GM21390 (cell line): ENCODE results near the gene CLEC11A.

Experiments
- ATAC-seq: cut with Tn5 transposase; IDR thresholded peaks from one replicate; pipeline ENCODE4 v1.9.1; 2021; ENCODE audit not compliant: unreplicated experiment

CLEC11A gene

DNA sequence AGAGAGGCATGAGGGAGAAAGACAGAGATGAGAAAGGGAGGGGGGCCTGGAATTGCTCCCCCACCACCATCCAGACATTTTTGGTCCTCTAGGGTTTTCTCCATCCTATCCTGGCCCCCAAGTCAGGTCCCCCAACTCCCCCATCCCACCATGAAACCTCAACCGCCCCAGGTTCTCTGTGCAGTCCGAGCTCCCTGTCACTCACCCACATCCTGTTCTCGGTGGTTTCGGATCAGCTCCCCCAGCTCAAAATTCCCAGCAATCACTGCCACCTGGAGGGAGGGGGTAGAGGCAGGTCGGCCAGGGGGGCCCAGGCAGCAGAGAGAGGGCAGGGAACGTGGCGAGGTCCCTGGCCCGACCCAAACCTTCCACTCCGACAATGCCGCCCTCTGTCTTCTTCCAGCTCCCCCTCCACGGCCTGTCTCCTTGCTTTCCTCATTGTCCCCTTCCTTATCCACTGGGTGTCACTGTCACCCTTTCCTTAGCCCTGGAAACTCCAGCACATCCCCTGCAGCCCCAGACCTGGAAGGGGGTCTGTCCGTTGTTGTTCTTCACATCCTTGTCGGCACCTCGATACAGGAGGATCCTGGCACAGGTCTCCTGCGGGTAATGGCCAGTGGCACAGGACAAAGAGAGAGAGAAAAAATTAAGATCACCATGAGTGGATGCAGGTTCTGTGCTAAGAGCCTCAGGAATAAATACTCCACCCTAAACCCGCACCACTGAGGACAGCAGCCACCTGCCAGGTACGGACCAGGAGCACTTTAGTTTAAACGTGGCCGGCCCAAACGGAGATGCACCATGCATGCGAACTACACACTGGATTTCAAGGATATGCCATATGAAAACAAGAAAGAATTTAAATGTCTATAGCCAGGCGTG lies 19.0 kb upstream of the CLEC11A start:
- no peak for ATAC-seq

DNA sequence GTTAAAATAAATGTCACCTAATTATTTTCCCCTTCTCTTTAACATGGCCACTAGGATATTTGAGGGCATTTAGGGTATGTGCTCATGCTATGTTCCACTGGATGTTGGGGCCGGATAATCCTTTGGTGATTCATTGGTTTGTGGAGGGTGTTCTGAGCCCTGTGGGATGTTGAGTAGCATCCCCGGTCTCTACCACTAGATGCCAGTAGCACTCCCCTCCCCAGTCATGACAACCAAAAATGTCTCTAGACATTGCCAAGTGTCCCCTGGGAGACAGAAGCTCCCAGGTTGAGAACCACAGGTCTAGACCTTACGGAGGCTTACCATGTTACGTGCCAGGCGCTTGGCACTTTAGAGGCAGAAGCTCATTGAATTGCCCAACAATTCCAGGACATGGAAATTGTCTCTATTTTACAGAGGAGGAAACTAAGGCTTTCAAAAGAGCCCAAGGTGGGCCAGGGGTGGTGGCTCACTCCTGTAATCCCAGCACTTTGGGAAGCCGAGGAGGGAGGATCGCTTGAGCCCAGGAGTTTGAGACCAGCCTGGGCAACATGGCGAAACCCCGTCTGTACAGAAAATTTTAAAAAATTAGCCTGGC lies 17.6 kb upstream of the CLEC11A start:
- no peak for ATAC-seq

DNA sequence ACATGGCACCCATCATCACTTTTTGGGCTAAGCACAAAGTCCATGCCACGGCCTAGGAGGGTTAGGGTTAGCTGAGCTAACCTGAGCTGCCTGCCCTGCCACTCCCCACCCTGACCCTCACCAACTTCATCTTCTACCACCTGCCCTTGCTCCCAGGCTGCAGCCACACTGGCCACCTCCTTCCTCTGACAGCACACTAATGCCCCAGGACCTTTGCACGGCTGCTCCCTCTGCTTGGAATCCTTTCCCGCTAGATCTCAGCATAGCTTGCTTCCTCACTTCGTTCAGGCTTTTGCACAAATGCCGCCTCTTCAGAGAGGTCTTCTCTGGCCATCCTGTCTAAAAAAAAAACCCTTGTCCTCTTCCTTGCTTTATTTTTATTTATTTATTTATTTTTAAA lies 16.8 kb upstream of the CLEC11A start:
- no peak for ATAC-seq

DNA sequence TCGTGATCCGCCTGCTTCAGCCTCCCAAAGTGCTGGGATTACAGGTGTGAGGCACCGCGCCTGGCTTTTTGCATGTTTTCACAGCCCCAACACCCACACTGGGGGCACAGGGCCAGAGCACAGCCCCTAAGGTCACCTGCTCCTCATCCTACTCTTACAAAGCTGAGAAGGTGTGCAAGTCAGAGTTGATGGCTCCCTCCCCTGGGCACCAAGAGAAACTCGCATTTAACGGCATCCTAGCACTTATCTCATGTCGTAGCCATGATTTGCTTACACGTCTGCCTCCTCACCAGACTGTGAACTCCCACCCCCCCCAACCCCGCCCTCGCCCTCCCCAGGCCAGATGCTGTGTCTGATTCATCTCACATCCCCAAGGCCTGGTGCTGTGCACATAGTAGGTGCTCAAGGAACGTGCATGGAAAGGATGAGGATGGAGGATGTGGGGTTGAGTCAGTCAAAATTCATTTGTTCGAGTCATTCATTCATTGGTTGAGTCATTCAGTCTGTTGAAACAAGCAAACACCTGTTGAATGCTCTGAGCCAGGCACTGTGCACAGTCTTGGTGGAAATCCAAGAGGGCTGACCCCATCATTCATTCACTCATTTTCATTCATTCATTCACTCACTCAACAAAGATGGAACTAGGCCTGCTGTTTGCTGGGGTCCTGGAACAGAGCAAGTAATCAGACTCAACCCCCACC lies 14.8 kb upstream of the CLEC11A start:
- ATAC-seq = no peak

DNA sequence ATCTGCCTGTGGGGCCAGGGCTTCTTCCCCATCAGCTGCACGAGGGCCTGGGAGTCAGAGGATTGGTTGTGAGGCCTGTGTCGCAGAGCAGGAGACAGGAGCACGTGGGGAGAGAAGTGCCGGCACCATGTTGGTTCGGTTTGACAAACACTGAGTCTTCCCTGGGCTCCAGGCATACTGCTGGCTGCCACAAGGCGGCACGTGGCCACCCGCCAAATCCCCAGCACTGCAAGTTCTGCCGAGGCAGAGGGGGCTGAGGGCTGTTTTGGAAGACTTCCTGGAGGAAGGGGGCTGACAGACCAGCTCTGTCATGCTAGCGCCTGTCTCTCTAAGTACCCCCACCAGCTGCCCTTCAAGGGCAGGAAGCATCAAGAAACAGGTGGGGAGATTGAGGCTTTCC lies 13.1 kb upstream of the CLEC11A start:
- no peak for ATAC-seq

DNA sequence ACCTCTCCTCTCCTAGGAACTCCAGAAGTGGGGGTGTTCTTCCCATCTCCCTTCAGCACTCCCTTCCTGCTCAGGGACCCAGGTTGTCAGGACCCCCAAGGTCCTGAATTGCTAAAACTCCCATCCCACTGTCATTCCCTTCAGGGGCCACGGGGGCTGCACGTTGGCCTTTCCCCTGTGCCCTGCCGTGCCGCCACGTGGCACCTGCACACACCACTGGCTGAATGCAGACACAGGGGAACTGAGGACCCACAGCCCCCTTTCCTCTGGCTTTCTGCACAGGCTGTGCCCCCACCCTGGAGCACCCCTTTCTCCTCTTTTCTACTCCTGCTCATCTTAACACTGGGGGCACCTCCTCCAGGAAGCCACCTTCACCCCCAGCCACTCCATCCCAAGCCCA lies 12.6 kb upstream of the CLEC11A start:
- ATAC-seq = no peak

DNA sequence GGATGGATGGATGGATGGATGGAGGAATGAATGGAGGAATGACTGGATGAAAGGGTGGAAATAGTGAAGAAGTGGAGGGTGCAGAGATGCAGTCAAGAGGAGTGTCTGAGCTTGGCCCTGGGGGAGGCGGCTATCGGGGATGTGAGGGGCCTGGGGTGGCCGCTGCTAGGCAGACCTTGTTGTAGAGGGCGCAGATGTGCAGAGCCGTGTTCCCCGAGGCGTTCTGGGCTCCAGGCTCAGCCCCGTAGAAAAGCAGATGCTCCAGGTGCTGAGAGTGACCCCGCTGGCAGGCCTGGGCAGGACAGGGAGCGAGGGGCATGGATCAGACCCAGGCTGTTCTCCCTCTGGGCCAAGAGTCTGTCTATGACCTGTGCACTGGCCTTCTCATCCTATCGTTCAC lies 12.0 kb upstream of the CLEC11A start:
- no peak for ATAC-seq

DNA sequence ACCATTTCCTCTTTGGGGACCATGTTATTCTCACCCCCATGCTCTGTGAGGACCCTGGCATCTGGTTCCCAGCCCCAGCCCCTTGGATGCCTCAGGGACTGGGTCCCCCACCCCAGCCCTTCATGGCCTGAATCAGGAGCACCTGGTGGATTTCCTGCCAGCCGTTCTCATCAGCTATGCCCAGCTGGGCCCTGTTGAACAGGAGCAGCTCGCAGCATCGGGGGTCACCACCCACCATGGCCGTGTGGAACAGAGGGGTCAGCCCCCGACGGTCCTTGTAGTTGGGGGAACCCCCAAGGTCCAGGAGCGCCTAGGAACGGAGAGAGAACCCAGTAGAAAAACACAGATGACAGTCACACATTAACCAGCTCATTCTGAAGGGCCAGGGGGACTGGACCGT lies 11.4 kb upstream of the CLEC11A start:
- ATAC-seq = no peak

DNA sequence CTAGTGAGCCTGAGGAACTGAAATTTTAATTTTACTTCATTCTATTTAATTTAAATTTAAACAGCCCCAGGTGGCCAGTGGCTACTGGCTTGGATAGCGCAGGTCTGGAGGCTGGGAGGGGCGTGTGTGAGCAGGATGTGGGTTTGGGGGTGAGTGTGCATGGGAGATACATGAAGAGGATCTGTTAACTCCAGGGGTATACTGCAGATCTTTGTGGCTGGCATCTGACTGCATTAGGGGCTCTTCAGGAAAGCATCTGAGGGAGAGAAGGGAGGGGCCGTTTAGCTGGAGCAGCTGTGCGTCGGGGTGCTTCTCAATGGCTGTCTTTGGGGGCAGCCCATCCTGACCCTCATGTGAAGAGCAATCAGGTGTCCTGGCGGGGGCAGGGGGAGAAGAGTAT lies 10.3 kb upstream of the CLEC11A start:
- ATAC-seq = no peak

DNA sequence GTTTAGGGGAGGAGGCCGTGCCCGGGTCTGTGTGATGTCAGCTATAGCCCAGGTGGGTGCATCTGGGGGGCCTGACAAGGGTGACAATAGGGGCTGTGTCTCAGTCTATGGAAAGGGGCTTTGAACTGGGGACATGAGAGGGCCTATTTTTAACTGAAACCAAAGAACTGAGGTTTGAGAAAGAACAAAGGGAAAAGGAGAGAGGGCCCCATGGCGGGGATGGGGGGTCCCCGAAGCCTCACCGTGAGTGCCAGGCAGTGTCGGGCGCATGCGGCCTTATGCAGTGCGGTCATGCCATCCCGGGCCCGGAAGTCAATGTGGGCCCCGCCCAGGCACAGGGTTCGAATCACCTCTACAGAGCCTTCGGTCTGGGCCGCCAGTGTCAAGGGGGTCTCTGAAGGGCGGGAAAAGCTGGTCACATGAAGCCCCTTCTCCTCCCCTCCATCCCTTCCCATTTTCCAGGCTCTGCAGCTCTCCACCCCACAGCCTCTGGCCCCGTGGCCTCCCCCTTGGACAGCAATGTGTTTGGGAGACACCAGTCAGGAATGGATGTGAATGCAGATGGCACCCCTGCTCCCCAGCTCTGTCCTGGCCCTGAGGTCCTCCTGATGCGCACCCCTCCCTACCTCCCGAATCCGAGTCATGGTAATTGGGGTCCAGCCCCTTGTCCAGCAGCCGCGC lies 9.5 kb upstream of the CLEC11A start:
- no peak for ATAC-seq

DNA sequence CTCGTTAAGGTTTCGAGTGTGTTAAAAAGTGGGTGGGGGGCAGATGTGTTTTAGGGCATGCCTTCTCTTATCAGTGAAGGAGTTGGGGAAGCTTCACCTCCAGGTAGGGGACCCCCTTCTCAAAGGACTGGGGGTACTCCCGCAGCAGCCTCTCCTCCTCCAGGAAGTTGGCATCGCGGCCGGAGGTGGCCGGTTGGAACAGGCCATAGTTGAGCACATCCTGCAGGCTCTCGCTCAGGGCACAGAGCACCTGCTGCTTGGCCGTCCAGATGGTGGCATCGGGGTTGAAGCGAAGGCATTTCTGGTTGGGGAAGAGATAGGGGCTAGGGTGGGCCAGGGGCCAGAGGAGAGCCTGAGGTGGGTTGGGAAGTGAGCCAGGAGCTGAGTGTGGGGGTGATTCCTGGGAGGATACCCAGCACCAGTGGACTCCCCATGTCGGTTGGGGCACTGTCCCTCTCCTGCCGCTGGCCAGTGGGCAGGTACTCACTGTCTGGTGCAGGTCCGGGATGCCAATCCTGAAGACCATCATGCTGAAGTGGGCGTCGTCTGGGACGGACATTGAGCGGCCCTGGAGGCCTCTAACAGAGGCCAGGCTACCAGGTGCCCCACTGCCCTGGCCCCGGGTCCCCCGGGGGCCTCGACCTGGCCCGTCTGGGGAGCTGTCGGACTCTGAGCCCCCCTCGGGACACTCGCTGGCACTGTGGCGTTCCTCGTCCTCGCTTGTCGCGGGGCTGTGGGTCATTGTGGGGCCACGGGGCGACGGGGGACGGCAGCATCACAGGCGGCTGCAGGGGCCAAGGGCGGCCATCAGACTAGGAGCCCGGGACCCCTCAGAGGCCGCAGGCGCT lies 6.8 kb upstream of the CLEC11A start:
- no peak for ATAC-seq

DNA sequence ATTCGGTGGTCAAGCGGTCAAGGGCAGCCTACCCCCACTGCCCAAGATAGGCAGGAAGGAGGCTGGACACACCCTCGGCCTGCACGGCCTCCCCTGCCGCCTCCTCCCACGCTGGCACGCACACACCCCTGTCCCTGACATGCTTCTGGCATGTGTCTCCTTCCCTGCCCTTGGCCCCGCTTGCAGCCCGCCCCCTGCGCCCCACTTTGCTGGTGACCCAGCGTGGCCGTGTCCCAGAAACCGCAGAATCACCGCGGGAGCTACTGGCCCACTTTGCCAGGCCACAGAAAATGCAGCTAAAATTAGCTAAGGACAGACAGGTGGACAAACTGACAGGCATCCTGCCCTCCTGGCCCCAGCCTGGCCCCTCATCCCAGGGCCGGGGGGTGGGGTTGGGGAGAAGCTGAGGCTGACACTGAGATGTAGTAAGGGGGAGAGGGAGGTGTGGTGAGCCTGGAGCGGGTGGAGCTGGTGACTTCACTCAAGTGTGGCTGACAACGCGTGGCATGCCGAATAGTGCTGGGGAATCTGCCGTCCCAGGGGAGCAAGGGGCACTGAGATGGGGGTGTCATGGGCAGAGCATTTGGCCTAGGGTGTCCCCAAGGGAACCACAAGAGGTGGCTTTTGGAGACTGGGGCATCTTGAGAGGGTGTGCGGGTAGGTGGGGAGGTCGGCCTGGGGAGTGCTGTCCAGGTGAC lies 6.0 kb upstream of the CLEC11A start:
- no peak for ATAC-seq

DNA sequence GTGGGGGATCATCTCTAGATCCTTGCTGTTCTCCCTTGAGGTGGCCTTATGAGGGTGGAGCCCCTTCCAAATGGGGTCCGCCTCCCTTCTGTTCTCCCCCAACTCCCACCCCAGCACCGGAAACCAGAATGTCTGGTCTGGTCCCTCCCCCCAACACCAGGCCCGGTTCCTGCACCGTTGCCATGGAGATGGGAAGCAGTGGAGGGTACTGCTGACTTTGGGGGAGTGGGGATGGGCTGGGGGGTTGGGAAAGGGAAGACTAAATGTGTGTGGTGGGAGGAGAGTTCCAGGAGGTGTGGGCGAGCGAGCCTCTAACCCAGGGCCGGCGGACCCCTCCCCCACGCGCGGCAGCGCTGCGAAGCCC lies 5.3 kb upstream of the CLEC11A start:
- no peak for ATAC-seq

DNA sequence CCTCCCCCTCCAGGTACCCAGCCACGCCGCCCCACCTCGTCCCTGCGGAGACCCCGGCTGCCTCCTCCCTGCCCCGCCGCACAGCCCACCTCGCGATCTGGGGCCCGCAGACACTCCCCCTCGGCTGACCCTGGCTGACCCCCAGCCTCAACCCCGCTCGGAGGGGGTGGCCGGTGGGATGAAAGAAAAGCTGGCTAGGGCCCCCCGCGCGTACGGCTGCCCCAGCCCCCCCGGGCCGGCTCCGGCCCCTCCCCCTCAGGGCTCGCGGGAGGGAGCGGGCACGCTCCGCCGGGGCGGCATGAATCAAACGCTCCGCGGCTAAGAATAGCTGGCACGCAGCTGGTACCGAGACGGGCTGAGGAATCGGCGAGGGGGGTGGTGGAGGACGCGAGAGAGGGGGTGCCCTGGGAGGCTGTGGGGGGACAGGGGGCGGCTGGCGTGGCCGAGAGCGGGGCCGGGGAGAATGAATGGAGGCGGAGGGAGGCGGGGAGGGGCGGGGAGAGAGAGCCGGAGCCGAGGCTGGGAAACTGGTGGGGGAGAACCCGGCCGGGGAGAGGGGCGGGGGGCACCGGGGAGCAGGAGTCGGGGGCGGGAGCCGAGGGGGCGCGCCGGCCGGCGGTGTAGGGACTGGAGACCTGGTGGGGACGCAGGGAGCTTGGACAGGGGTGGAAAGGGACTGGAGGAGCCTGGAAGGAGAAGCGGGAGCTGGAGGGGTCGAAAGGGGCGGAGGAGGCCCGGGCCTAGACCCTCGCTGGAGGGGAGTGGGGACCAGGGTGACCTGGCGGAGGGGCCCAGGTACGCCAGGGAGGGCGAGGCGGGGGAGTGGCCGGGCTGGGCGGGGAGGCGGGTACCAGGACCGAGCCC lies 4.7 kb upstream of the CLEC11A start:
- ATAC-seq = no peak

DNA sequence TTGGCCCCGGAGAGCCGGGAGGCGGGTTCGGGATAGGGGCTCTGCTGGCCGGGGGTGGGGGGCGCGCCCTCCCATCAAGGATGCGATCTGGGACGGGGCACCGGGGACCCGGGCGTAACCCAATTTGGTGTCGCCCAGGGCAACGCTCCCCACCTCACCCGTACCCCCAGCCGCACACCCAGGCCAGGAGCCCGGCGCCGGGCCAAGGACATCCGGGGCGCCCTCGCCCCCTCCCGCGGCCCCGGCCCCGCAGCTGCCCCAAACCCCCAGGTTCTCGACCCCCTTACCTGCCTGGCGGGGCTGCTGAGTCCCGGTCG lies 4.1 kb upstream of the CLEC11A start:
- no peak for ATAC-seq

DNA sequence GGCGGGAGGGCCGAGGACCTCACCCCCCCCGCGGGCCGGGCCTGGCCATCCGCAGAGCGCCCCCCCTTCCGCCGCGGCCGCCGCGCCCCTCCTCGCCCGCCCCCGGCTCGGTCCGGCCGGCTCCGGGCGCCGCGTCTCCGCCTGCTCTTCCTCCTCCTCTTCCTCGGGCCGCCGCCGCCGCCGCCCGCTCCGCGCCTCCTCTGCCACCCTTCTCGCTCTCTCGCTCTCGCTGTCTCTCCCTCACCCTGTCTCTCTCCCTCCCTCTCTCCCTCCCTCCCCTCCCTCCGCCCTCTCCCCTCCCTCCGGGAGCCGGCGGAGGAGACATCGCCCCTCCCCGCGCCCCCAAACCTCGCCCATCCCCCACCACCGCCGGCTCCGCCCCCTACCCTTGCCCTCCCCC lies 3.6 kb upstream of the CLEC11A start, which contains the start of gene SHANK1:
Gene SHANK1 (minus strand): TSS at position 237 of the 400 bp plus-strand sequence. CDS start 2,883 bp downstream, outside the sequence.
- no peak for ATAC-seq

DNA sequence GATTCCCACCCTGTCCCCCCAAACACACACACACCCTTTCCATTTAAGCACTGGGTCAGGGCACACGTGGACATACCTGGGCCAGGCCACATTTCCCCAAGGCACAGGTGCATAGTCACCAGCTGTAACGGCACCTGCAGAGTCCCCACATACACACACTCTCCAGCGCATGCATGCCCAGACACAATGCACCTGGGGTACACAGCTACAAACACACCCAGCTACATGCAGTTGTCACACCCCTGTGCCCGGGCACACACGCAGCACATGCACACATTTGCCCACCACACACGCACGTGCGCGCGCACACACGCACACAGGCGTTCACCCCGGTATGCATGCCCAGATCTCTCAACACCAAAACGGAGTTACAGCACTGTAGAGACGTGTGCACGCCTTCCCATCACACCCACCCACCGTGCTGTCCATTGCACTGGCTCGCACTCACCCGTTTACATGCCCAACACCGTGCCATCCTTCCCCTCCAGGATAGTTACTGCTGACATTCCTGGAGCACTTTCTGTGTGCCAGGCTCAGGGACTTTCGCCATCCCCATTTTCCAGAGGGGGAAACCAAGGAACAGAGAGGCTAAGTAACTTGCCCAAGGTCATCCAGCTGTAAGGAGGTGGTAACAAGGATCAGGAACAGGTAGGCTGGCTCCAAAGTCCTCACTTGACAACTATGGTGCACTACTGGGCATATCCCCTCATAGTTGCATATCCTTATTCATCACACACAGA lies 2.8 kb upstream of the CLEC11A start:
- ATAC-seq = no peak

DNA sequence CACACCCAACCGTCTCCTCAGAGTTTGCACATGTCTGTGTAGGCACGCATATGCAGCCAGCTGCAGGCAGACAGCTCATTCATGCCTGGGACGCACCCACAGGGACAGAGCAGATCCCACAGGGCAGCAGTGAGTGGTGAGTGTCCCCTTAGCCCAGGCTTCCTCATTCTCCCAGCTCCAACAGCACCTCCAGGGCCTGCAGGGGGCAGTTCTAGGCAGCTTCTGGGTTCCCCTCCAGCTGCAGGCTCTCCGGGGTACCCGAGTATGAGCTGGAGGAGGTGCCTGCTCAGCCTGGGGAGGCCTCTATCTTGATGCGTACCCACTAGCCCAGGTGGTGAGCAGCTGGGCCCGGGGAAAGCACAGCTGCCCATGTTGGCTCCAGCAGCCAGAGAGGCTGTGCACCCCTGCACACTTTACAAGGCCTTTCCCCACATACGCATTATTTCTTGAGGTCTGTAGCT lies 2.2 kb upstream of the CLEC11A start:
- ATAC-seq = no peak
